PFSK-1 (cell line): ENCODE results near the gene CAPN3.

Source experiments
- FOXP2 ChIP-seq: optimal IDR thresholded peaks from 2 replicates; pipeline ENCODE3; 2011; ENCODE audit warnings: borderline replicate concordance, control low read depth, inconsistent platforms; ENCODE audit not compliant: insufficient read depth; ENCODE audit errors: extremely low read length, extremely low read depth
- POLR2AphosphoS5 ChIP-seq: IDR thresholded peaks from 2 replicates; pipeline ENCODE4 v1.6.1; 2012; ENCODE audit warnings: low read depth, mild to moderate bottlenecking, control low read depth, low read length, moderate library complexity
- REST ChIP-seq, 2 experiments: IDR thresholded peaks; 2 replicates each; pipeline versions ENCODE4 v1.6.1 to v1.8.0; 2011 to 2012; ENCODE audit warnings: low read depth in 2 of 2, low read length in 2 of 2, control low read depth in 1 of 2, inconsistent platforms in 1 of 2, mild to moderate bottlenecking in 1 of 2, moderate library complexity in 1 of 2; ENCODE audit not compliant: insufficient read depth in 1 of 2
- SIN3A ChIP-seq: IDR thresholded peaks from 2 replicates; pipeline ENCODE4 v1.6.1; 2012; ENCODE audit warnings: mild to moderate bottlenecking, low read length, moderate library complexity, borderline replicate concordance; ENCODE audit not compliant: insufficient read depth
- TAF1 ChIP-seq: IDR thresholded peaks from 2 replicates; pipeline ENCODE4 v1.6.1; 2012; ENCODE audit warnings: low read length, control low read depth, borderline replicate concordance; ENCODE audit not compliant: insufficient read depth

The CAPN3 gene

DNA sequence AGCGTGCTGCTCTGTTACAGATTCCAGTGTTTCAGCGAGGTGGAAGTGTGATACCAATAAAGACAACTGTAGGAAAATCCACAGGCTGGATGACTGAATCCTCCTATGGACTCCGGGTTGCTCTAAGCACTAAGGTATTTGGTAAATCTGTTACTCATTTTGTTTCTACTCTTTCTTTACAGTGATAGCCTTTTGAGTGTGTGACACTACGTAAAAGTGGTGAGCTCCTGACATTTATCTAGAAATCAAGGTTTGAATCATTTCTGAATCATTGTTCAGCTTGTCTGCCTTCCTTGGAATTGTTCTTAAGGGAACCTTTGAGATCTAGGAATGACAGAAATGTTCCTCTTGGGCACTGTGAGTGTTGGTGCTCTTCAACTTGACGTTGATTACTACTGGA, 11.2 kb upstream of the CAPN3 start:
- TF ChIP-seq TAF1 (no peak), POLR2AphosphoS5 (no peak), FOXP2 (no peak), SIN3A (no peak), REST (IDR thresholded peaks at IDR 0.05; ENCODE audit: insufficient read depth in 1 of 2, low read depth in 2 of 2, low read length in 2 of 2) (no peak)

GRCh38 chr15:42349186-42349585, 10.1 kb upstream of the CAPN3 start:
- TF ChIP-seq FOXP2, result no peak
- no peak for TF ChIP-seq REST (IDR thresholded peaks at IDR 0.05; ENCODE audit: insufficient read depth in 1 of 2, low read depth in 2 of 2, low read length in 2 of 2)
- TF ChIP-seq POLR2AphosphoS5, result no peak
- no peak for TF ChIP-seq SIN3A
- no peak for TF ChIP-seq TAF1

GRCh38 chr15:42352401-42352800, 6.9 kb upstream of the CAPN3 start:
- TF ChIP-seq TAF1 (no peak), REST (IDR thresholded peaks at IDR 0.05; ENCODE audit: insufficient read depth in 1 of 2, low read depth in 2 of 2, low read length in 2 of 2) (no peak), FOXP2 (no peak), SIN3A (no peak), POLR2AphosphoS5 (no peak)

- TF ChIP-seq POLR2AphosphoS5, result no peak
- TF ChIP-seq SIN3A, result no peak
- no peak for TF ChIP-seq FOXP2
- no peak for TF ChIP-seq TAF1
- no peak for TF ChIP-seq REST (IDR thresholded peaks at IDR 0.05; ENCODE audit: insufficient read depth in 1 of 2, low read depth in 2 of 2, low read length in 2 of 2)
Measured at GRCh38 chr15:42353061-42353460, 6.2 kb upstream of the CAPN3 start.

DNA sequence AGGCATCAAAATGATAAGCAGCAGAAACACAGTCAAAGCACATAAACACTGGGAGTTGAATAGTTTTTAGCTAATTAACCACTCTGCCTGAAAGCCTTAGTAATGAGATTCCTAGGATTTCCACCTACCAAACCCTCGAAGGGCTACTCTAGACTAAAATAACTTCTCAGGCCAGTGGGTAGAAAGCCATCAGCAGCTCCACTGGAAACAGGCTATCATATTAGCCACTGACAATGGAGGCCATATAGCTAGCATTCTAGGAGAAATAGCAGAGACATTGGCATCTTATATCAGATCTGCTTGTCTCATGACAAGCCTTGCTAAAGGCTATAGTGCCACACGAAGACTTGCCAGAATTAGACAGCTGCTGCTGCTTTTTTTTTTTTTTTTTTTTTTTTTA, 4.5 kb upstream of the CAPN3 start:
- no peak for TF ChIP-seq SIN3A
- TF ChIP-seq TAF1, result no peak
- no peak for TF ChIP-seq POLR2AphosphoS5
- TF ChIP-seq FOXP2, result no peak
- no peak for TF ChIP-seq REST (IDR thresholded peaks at IDR 0.05; ENCODE audit: insufficient read depth in 1 of 2, low read depth in 2 of 2, low read length in 2 of 2)
